Measurements from ENCODE around the gene PLB1.
A peak's percentile ranks its signal among the peaks of the same experiment; 100 is the strongest.
"Not testable (repeated sequence)": the region's sequence is repeated elsewhere in the genome, so short reads cannot be mapped to it uniquely, and the experiment has no call there.

Gene PLB1

DNA sequence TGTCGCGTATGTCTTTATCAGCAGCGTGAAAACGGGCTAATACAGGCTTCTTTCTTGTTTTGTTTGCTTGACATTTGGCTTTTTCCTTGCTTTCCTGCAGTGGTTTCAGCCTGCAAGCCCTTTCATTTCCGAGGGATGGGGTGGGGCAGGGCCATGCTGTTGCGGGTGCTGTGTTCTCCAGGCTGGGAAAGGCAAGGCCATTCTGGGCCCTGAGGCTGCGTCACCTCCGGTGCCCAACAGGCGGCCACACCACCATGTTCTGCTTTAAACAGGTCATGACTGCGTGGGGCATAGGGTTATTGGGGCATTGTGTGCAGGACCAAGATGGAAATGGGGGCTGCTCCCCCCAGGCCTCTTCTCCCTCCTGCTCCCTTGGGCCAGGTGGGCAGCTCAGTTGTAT lies 38.6 kb upstream of the PLB1 start:
- no peak for DNase-seq (ENCODE audit: low spot score)

GRCh38 chr2:28461056-28461455 lies 34.8 kb upstream of the PLB1 start:
- no peak for DNase-seq (ENCODE audit: low spot score)
- H3K9me3 Mint-ChIP-seq = peaks cover 19% of the 10 kb centered on the region
- H3K27ac Mint-ChIP-seq = no peak overlapping the region
- no peak overlapping the region for H3K4me3 Mint-ChIP-seq
- peaks cover 10% of the 10 kb centered on the region for H3K36me3 Mint-ChIP-seq (ENCODE audit: low read depth)
- H3K4me1 Mint-ChIP-seq (ENCODE audit: low read depth) = peaks cover 28% of the 10 kb centered on the region
- peaks cover 9% of the 10 kb centered on the region for H3K27me3 Mint-ChIP-seq (ENCODE audit: low read depth)

More for the DNA sequence above, 38.6 kb upstream of the PLB1 start:
- Mint-ChIP-seq H3K36me3 (ENCODE audit: low read depth) (peaks cover 5% of the 10 kb centered on the region), H3K27ac (no peak overlapping the region), H3K9me3 (peaks cover 4% of the 10 kb centered on the region), H3K27me3 (ENCODE audit: low read depth) (peaks cover 7% of the 10 kb centered on the region), H3K4me1 (ENCODE audit: low read depth) (peaks cover 14% of the 10 kb centered on the region), H3K4me3 (no peak overlapping the region)

- DNase-seq (ENCODE audit: low spot score) = no peak
- Mint-ChIP-seq H3K27ac (no peak overlapping the region), H3K9me3 (peaks cover 19% of the 10 kb centered on the region), H3K36me3 (ENCODE audit: low read depth) (peaks cover 10% of the 10 kb centered on the region), H3K4me3 (no peak overlapping the region), H3K27me3 (ENCODE audit: low read depth) (peaks cover 9% of the 10 kb centered on the region), H3K4me1 (ENCODE audit: low read depth) (peaks cover 31% of the 10 kb centered on the region)
These were observed 33.7 kb upstream of the PLB1 start for GRCh38 chr2:28462122-28462521.

- H3K4me3 Mint-ChIP-seq = no peak overlapping the region
- DNase-seq (ENCODE audit: low spot score) = no peak
- peaks cover 10% of the 10 kb centered on the region for H3K36me3 Mint-ChIP-seq (ENCODE audit: low read depth)
- peaks cover 19% of the 10 kb centered on the region for H3K9me3 Mint-ChIP-seq
- H3K4me1 Mint-ChIP-seq (ENCODE audit: low read depth) = peaks cover 29% of the 10 kb centered on the region
- H3K27ac Mint-ChIP-seq = no peak overlapping the region
- peaks cover 11% of the 10 kb centered on the region for H3K27me3 Mint-ChIP-seq (ENCODE audit: low read depth)
These were observed 32.5 kb upstream of the PLB1 start for GRCh38 chr2:28463211-28463816.

GRCh38 chr2:28463893-28464292 lies 32.0 kb upstream of the PLB1 start:
- DNase-seq (ENCODE audit: low spot score) = no peak
- Mint-ChIP-seq H3K4me3 (no peak overlapping the region), H3K4me1 (ENCODE audit: low read depth) (peaks cover 29% of the 10 kb centered on the region), H3K27ac (no peak overlapping the region), H3K36me3 (ENCODE audit: low read depth) (peaks cover 10% of the 10 kb centered on the region), H3K9me3 (peaks cover 19% of the 10 kb centered on the region), H3K27me3 (ENCODE audit: low read depth) (peaks cover 12% of the 10 kb centered on the region)

- Mint-ChIP-seq H3K4me3 (peak overlapping the region; percentile 13), H3K4me1 (ENCODE audit: low read depth) (peaks cover 36% of the 10 kb centered on the region), H3K36me3 (ENCODE audit: low read depth) (peaks cover 10% of the 10 kb centered on the region), H3K27me3 (ENCODE audit: low read depth) (peaks cover 13% of the 10 kb centered on the region), H3K27ac (peak overlapping the region; percentile 39), H3K9me3 (peaks cover 19% of the 10 kb centered on the region)
- peak; percentile 55 for DNase-seq (ENCODE audit: low spot score)
These were observed 30.5 kb upstream of the PLB1 start for GRCh38 chr2:28465148-28465885.

- Mint-ChIP-seq H3K27ac (no peak overlapping the region), H3K27me3 (ENCODE audit: low read depth) (peaks cover 4% of the 10 kb centered on the region), H3K36me3 (ENCODE audit: low read depth) (no peaks in the 10 kb centered on the region), H3K4me1 (ENCODE audit: low read depth) (peaks cover 35% of the 10 kb centered on the region), H3K9me3 (no peaks in the 10 kb centered on the region), H3K4me3 (no peak overlapping the region)
- DNase-seq (ENCODE audit: low spot score) = no peak
These were observed 26.6 kb upstream of the PLB1 start for GRCh38 chr2:28469304-28469703.

DNA sequence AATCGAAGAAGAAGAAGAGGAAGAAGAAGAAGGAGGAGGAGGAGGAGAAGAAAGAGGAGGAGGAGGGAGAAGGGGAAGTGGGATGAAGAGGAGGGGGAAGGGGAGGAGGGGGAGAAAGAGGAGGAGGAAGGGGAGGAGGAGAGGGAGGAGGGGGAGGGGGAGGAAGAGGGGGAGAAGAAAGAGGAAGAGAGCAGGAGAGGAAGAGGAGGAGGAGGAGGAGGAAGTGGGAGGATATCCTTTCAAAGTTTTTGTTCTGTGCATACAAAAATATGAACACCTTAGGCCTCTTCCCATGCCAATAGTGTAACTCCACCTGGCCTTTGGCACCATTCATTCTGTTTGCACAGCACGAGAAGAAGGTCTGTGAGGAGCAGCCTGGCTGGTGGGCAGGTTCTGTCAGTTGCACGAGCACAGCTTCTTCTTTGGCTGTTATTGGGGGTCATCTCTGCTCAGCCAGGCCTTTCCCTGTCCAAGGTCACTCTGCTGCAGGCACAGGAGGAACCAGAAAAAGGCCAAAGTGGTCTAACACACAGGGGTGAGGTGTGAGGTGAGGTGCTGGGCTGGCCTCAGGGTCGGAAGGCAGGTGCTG lies 25.8 kb upstream of the PLB1 start:
- Mint-ChIP-seq H3K36me3 (ENCODE audit: low read depth) (no peaks in the 10 kb centered on the region), H3K9me3 (no peaks in the 10 kb centered on the region), H3K27ac (no peak overlapping the region), H3K27me3 (ENCODE audit: low read depth) (peaks cover 4% of the 10 kb centered on the region), H3K4me3 (no peak overlapping the region), H3K4me1 (ENCODE audit: low read depth) (peaks cover 28% of the 10 kb centered on the region)
- no peak for DNase-seq (ENCODE audit: low spot score)

- H3K4me1 Mint-ChIP-seq (ENCODE audit: low read depth) = peaks cover 21% of the 10 kb centered on the region
- no peak overlapping the region for H3K4me3 Mint-ChIP-seq
- H3K27me3 Mint-ChIP-seq (ENCODE audit: low read depth) = peaks cover 4% of the 10 kb centered on the region
- no peak for DNase-seq (ENCODE audit: low spot score)
- no peaks in the 10 kb centered on the region for H3K36me3 Mint-ChIP-seq (ENCODE audit: low read depth)
- no peak overlapping the region for H3K27ac Mint-ChIP-seq
- no peaks in the 10 kb centered on the region for H3K9me3 Mint-ChIP-seq
These were observed 25.1 kb upstream of the PLB1 start for GRCh38 chr2:28470759-28471158.

DNA sequence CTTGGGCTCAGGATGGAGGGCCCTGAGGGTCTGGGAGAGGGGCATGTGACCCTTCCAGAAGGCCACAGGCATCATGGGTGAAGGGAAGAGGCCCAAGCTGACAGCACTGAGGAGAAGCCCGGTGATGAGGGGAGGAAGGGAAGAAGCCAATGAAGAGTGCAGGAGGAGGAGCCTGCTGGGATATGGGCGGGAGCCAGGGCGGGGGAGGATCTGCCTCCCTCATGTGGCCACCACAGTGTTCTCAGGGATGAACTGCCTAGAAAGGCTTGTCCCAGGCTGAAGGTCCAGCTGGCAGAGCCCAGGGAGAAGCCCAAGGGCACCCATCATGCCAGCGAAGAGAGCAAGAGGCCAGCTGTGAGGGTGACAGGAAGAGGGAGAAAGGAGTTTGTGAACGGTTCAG lies 24.6 kb upstream of the PLB1 start:
- DNase-seq (ENCODE audit: low spot score) = no peak
- no peak overlapping the region for H3K27ac Mint-ChIP-seq
- H3K4me1 Mint-ChIP-seq (ENCODE audit: low read depth) = peaks cover 19% of the 10 kb centered on the region

GRCh38 chr2:28471701-28472236 lies 24.1 kb upstream of the PLB1 start:
- H3K36me3 Mint-ChIP-seq (ENCODE audit: low read depth) = no peaks in the 10 kb centered on the region
- no peak for DNase-seq (ENCODE audit: low spot score)
- H3K27me3 Mint-ChIP-seq (ENCODE audit: low read depth) = peaks cover 4% of the 10 kb centered on the region
- no peak overlapping the region for H3K4me3 Mint-ChIP-seq
- peak overlapping the region; percentile 34 for H3K27ac Mint-ChIP-seq
- no peaks in the 10 kb centered on the region for H3K9me3 Mint-ChIP-seq
- peaks cover 18% of the 10 kb centered on the region for H3K4me1 Mint-ChIP-seq (ENCODE audit: low read depth)

More for the DNA sequence above, 24.6 kb upstream of the PLB1 start:
- Mint-ChIP-seq H3K9me3 (no peaks in the 10 kb centered on the region), H3K36me3 (ENCODE audit: low read depth) (no peaks in the 10 kb centered on the region), H3K4me3 (no peak overlapping the region), H3K27me3 (ENCODE audit: low read depth) (peaks cover 4% of the 10 kb centered on the region)

- H3K36me3 Mint-ChIP-seq (ENCODE audit: low read depth); H3K27me3 Mint-ChIP-seq (ENCODE audit: low read depth); H3K27ac Mint-ChIP-seq; H3K9me3 Mint-ChIP-seq; H3K4me3 Mint-ChIP-seq; DNase-seq (ENCODE audit: low spot score): not testable (repeated sequence)
- peaks cover 20% of the 10 kb centered on the region for H3K4me1 Mint-ChIP-seq (ENCODE audit: low read depth)
These were observed 23.2 kb upstream of the PLB1 start for GRCh38 chr2:28472641-28473040.

DNA sequence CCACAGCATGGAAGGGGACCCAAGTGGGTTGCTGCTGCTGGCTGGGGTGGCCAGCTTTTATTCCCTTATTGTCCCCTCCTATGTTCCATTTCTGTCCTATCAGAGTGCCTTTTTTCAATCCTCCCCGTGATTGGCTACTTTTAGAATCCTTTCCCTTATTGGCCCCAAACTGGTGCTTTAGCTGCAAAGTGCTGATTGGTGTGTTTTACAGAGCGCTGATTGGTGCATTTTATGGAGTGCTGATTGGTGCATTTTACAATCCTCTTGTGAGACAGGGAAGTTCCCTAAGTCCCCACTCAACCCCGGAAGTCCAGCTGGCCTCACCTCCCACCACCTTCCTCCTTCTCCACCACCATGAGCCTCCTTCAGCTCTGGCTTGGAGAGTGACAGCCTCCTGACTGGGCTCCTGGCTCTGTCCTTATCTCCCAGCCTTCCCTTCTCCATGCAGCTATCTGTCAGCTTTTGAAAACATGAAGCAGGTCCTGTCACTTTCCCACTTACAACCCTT lies 20.7 kb upstream of the PLB1 start:
- H3K36me3 Mint-ChIP-seq (ENCODE audit: low read depth) = no peaks in the 10 kb centered on the region
- DNase-seq (ENCODE audit: low spot score) = no peak
- peaks cover 15% of the 10 kb centered on the region for H3K4me1 Mint-ChIP-seq (ENCODE audit: low read depth)
- no peak overlapping the region for H3K27ac Mint-ChIP-seq
- no peaks in the 10 kb centered on the region for H3K9me3 Mint-ChIP-seq
- H3K27me3 Mint-ChIP-seq (ENCODE audit: low read depth) = no peaks in the 10 kb centered on the region
- H3K4me3 Mint-ChIP-seq = no peak overlapping the region

GRCh38 chr2:28477087-28477486 lies 18.8 kb upstream of the PLB1 start:
- Mint-ChIP-seq H3K27ac (no peak overlapping the region), H3K4me1 (ENCODE audit: low read depth) (peaks cover 4% of the 10 kb centered on the region), H3K9me3 (peaks cover 6% of the 10 kb centered on the region), H3K4me3 (no peak overlapping the region), H3K27me3 (ENCODE audit: low read depth) (no peaks in the 10 kb centered on the region), H3K36me3 (ENCODE audit: low read depth) (no peaks in the 10 kb centered on the region)
- no peak for DNase-seq (ENCODE audit: low spot score)

Measured in T-helper 2 cell treated with Interferon-gamma antibody and Interleukin-4, amounts not matched to agents 5 μg/mL and 100 μg/mL, for 36 hours (primary cell).